HepG2 (cell line): ENCODE measurements around the gene NUDT3. TPM values are rescaled to one million over a fixed set of nuclear protein-coding genes. Genes with fewer than 3 reads are reported as not detected.

Experiments used
- ATAC-seq: fragments of 200-7000 bp; cut with Tn5 transposase; 3 replicates; pipeline ENCODE4 v1.9.1; 2020; ENCODE audit warnings: mild to moderate bottlenecking, moderate library complexity
- BruUV-seq: library from RNA; stranded (reverse); fragments of 400-500 nt; replicated peaks from 2 replicates; lab custom pipeline; 2021; lab: Mats Ljungman, UMichigan
- CTCF ChIA-PET: fragments of 300-600 bp; formaldehyde crosslinking; extraction: SDS; loops from one replicate; lab custom pipeline; 2021; ENCODE audit warnings: low total read pairs, inconsistent platforms, low intra/inter-chr PET ratio; lab: Yijun Ruan, JAX
- POLR2A ChIA-PET: fragments of 350-600 bp; sonication (Branson Sonifier 250); formaldehyde crosslinking; loops from one replicate; lab custom pipeline; 2020; ENCODE audit warnings: antibody characterized with exemption, inconsistent platforms; lab: Yijun Ruan, JAX
- DNase-seq: peaks from one replicate; pipeline ENCODE4 v3.0.0-alpha.2; 2015; ENCODE audit warnings: low spot score
- FAIRE-seq: peaks from 3 replicates; lab custom pipeline; 2011; peaks lifted over from hg19 to GRCh38; lab: Jason Lieb, UNC
- H2AFZ ChIP-seq: one replicate; pipeline ENCODE4 v1.6.1; 2011; ENCODE audit warnings: low read length, inconsistent platforms
- H3K27ac ChIP-seq: fragments of 300-600 bp; 3 replicates; pipeline ENCODE4 v1.8.0; 2011; ENCODE audit warnings: mixed run types, mild to moderate bottlenecking, mixed read lengths, low read length, inconsistent platforms; ENCODE audit not compliant: insufficient read depth; ENCODE audit errors: extremely low read length
- H3K27me3 ChIP-seq, 2 experiments: fragments of 200-600 bp in 1 of 2; 2 replicates in 1 of 2; 3 replicates in 1 of 2; pipeline versions ENCODE4 v1.6.0 to v1.8.0; 2011; ENCODE audit warnings: low read length in 2 of 2, mild to moderate bottlenecking in 2 of 2, moderate library complexity in 2 of 2, inconsistent platforms in 1 of 2; ENCODE audit not compliant: insufficient read depth in 2 of 2, control insufficient read depth in 1 of 2
- H3K36me3 ChIP-seq, 2 experiments: fragments of 200-600 bp in 1 of 2; replicated peaks in 1 of 2; 2 replicates in 1 of 2; 3 replicates in 1 of 2; pipeline versions ENCODE4 v1.5.1 to v1.8.0; 2011; ENCODE audit warnings: low read length in 2 of 2, inconsistent platforms in 1 of 2; ENCODE audit not compliant: insufficient read depth in 2 of 2, control insufficient read depth in 1 of 2
- H3K4me1 ChIP-seq: 2 replicates; pipeline ENCODE4 v1.5.1; 2012; ENCODE audit warnings: low read length, inconsistent platforms; ENCODE audit not compliant: insufficient read depth
- H3K4me2 ChIP-seq: 2 replicates; pipeline ENCODE4 v1.6.0; 2011; ENCODE audit warnings: low read depth, low read length, inconsistent platforms
- H3K4me3 ChIP-seq, 3 experiments: fragments of 200-600 bp in 1 of 3; sonication (generic), shearing (Covaris generic) in 1 of 3; replicated peaks in 1 of 3; 2 replicates each; pipeline ENCODE4 v1.5.1; 2011 to 2016; ENCODE audit warnings: low read length in 3 of 3, inconsistent platforms in 2 of 3, low read depth in 2 of 3, mild to moderate bottlenecking in 2 of 3, control low read depth in 1 of 3, mixed read lengths in 1 of 3; ENCODE audit not compliant: insufficient read depth in 1 of 3
- H3K79me2 ChIP-seq: one replicate; pipeline ENCODE4 v1.6.1; 2011; ENCODE audit warnings: low read length, inconsistent platforms; ENCODE audit not compliant: insufficient read depth
- H3K9ac ChIP-seq: 2 replicates; pipeline ENCODE4 v1.6.0; 2011; ENCODE audit warnings: mild to moderate bottlenecking, low read depth, low read length, inconsistent platforms; ENCODE audit not compliant: insufficient read depth
- H3K9me3 ChIP-seq: 2 replicates; pipeline ENCODE4 v1.5.1; 2012; ENCODE audit warnings: mild to moderate bottlenecking, low read length
- H4K20me1 ChIP-seq: 2 replicates; pipeline ENCODE4 v1.6.0; 2011; ENCODE audit warnings: inconsistent platforms, mild to moderate bottlenecking, low read length, moderate library complexity; ENCODE audit not compliant: insufficient read depth
- ATM ChIP-seq: fragments of 450-650 bp; IDR thresholded peaks from 2 replicates; pipeline ENCODE4 v1.7.1; 2017; ENCODE audit warnings: mild to moderate bottlenecking, borderline replicate concordance
- SRY ChIP-seq: sonication (generic); formaldehyde crosslinking; IDR thresholded peaks from 2 replicates; pipeline ENCODE4 v1.8.0; 2022; ENCODE audit warnings: mild to moderate bottlenecking, missing genetic modification reagents
- ZNF282 ChIP-seq: fragments of 450-650 bp; IDR thresholded peaks from 2 replicates; pipeline ENCODE4 v1.6.1; 2018; ENCODE audit not compliant: partially characterized antibody
- ZNF3 ChIP-seq: IDR thresholded peaks from 2 replicates; pipeline ENCODE4 v1.7.0; 2017; ENCODE audit warnings: inconsistent platforms
- ZNF331 ChIP-seq: sonication (generic); formaldehyde crosslinking; IDR thresholded peaks from 2 replicates; pipeline ENCODE4 v1.4.0; 2020; ENCODE audit warnings: missing genetic modification reagents
- ZNF549 ChIP-seq: sonication (generic); formaldehyde crosslinking; IDR thresholded peaks from 2 replicates; pipeline ENCODE4 v1.5.0; 2020; ENCODE audit warnings: missing genetic modification reagents
- WGBS: methylation state at CpG from one replicate; pipeline ENCODE4 v1.1.6; 2017; ENCODE audit warnings: low lambda C conversion rate; 5-methylcytosine and 5-hydroxymethylcytosine counted together
- in situ Hi-C: cut with HindIII; loops from 2 replicates; pipeline ENCODE4 v1.10.0; 2017; ENCODE audit warnings: low pct_unique_long_range_greater_than_20kb; ENCODE audit not compliant: extremely low pct_ligation_motif_present
- intact Hi-C: fragments of 100-400 bp; cut with micrococcal nuclease; formaldehyde crosslinking; loops from one replicate; pipeline ENCODE4 v1.10.0; 2022; ENCODE audit not compliant: unreplicated experiment
- polyA plus RNA-seq, 8 experiments: library from polyadenylated mRNA; depleted of rRNA in 3 of 8; stranded (reverse) in 7 of 8; unstranded in 1 of 8; fragments of >200 nt; fragmentation: Illumina TruSeq in 4 of 8; extraction: Trizol in 4 of 8; gene quantifications; 2 replicates each; pipeline versions ENCODE4 v1.2.1 to v1.2.3, GENCODE V29; 2011 to 2016; ENCODE audit warnings: low read depth in 4 of 8, missing spikeins in 1 of 8, mixed read lengths in 1 of 8; ENCODE audit not compliant: insufficient read depth in 1 of 8
- total RNA-seq, 5 experiments: library from RNA; depleted of rRNA; stranded (reverse); fragments of >200 nt; fragmentation: Illumina TruSeq; extraction: Trizol; gene quantifications; 2 replicates each; pipeline ENCODE4 v1.2.3, GENCODE V29; 2016; ENCODE audit warnings: low read depth in 1 of 5

The NUDT3 gene
- total and polyA plus RNA-seq, 2 of the 13 experiments (the other 11 are each of a cell fraction or from before 2014, with no cell fraction given) = 20.2 to 20.6 TPM

DNA sequence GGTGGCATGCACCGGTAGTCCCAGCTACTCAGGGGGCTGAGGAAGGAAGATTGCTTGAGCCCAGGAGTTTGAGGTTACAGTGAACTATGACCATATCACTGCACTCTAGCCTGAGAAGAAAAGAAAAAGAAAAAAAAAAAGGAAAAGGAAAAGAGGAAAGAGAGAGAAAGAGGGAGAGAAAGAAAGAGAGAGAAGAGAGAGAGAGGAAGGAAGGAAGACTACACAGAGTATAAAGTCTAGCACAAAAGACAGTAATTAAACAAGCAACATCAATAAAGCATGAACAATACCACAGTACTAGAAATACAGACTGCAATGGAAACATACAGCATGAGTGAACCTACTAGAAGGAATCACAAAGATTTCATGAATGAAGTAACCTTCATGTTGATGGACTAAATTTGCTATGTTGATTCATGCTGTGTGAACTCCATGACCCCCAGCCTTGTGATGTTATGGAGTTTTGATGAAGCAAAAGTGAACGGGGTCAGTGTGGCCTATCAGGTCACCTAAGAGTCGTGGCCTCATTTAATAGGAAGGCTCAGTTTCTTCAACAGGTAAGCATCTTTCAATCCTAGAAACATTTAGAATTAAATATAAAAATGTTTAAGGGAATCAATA lies 57.6 kb downstream of the NUDT3 start:
- H3K4me2 ChIP-seq = no peak overlapping the region
- H3K27ac ChIP-seq = no peak overlapping the region
- H3K4me1 ChIP-seq = no peaks in the 10 kb centered on the region
- BruUV-seq = no TSS peak
- in situ Hi-C loops = no loop called here
- no peaks in the 10 kb centered on the region for H3K27me3 ChIP-seq
- FAIRE-seq = no peak
- ATAC-seq = no peak
- H3K9ac ChIP-seq = no peak overlapping the region
- POLR2A ChIA-PET = no interaction called here
- H3K4me3 ChIP-seq = no peak overlapping the region
- TF ChIP-seq ATM (0 out of 2 replicates have a peak, but pooled peaks have one; percentile 26), ZNF331 (CRISPR knock-in tag) (no peak), ZNF282 (peak; percentile 34)
- TF ChIP-seq, all 625 proteins: peak for 2
- Histone ChIP-seq H3K79me2 (peaks cover 3% of the 10 kb centered on the region), H4K20me1 (no peaks in the 10 kb centered on the region; the same call in 1 of the 2 replicates), H2AFZ (no peak overlapping the region), H3K36me3 (peaks cover 6 to 27% of the 10 kb centered on the region in 2 experiments), H3K9me3 (no peaks in the 10 kb centered on the region)
- WGBS = 98% methylated on average over 3 of the region's 3 CpGs
- CTCF ChIA-PET = no interaction called here
- intact Hi-C loops = no loop called here
- DNase-seq = no peak

DNA sequence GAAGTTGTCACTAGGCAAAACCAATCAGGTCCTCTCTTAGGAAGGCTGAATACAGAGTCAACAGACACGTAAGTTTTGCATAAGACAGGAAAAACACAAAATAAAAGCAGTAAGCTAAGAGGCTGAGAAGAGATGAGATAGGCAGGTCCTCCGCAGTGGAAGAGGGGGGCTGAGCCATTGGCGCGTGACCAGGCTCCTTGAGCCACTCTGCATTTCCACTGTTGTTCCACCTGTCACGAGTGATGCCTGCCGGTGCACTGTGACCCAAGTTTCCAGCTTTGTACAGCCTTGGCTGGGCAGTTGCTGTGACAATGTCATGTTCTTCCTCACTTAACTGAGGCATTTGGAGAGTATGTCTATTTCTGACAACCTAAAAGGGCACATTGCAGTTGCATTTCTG lies 58.6 kb downstream of the NUDT3 start:
- H3K27ac ChIP-seq = no peak overlapping the region
- intact Hi-C loops = no loop called here
- BruUV-seq = no TSS peak
- H3K9ac ChIP-seq = no peak overlapping the region
- no peak for ATAC-seq
- H4K20me1 ChIP-seq = no peaks in the 10 kb centered on the region; the same call in 1 of the 2 replicates
- H3K27me3 ChIP-seq = no peaks in the 10 kb centered on the region
- H3K4me3 ChIP-seq = no peak overlapping the region
- peaks cover 3% of the 10 kb centered on the region for H3K79me2 ChIP-seq
- no peaks in the 10 kb centered on the region for H3K9me3 ChIP-seq
- peaks cover 6 to 21% of the 10 kb centered on the region in 2 experiments for H3K36me3 ChIP-seq
- H3K4me2 ChIP-seq = no peak overlapping the region
- 100% methylated on average over 6 of the region's 6 CpGs for WGBS
- no peak for TF ChIP-seq ZNF549 (CRISPR knock-in tag)
- no peak for TF ChIP-seq ZNF3 (CRISPR knock-in tag)
- TF ChIP-seq SRY = no peak
- no peak overlapping the region for H2AFZ ChIP-seq
- ChIA-PET CTCF (no interaction called here), POLR2A (no interaction called here)
- no peak for FAIRE-seq
- in situ Hi-C loops = no loop called here
- no peak for DNase-seq
- H3K4me1 ChIP-seq = no peaks in the 10 kb centered on the region
